ENCODE results near the gene GTF3C1. TPM values are rescaled to one million over a fixed set of nuclear protein-coding genes. Genes with fewer than 3 reads are reported as not detected.

The GTF3C1 gene
- total and polyA plus RNA-seq, 2 experiments from 2014 or later: 33.4 to 52.1 TPM

GRCh38 chr16:27522173-27522707, 27.5 kb downstream of the GTF3C1 start:
- no peak overlapping the region for H3K9ac ChIP-seq
- no peak overlapping the region for H3K4me3 ChIP-seq
- no peak overlapping the region for H3K27ac ChIP-seq
- DNase-seq: no peak
- H3K36me3 ChIP-seq (ENCODE audit: low read depth): peaks cover 47% of the 10 kb centered on the region
- H2AFZ ChIP-seq: no peak overlapping the region
- no peaks in the 10 kb centered on the region for H3K27me3 ChIP-seq (replicated peaks; ENCODE audit: insufficient read depth)
- H3K4me1 ChIP-seq (ENCODE audit: insufficient read depth): no peaks in the 10 kb centered on the region
- H3K9me2 ChIP-seq (ENCODE audit: insufficient read depth): no peaks in the 10 kb centered on the region
- H4K20me1 ChIP-seq (ENCODE audit: insufficient read depth): no peaks in the 10 kb centered on the region; the same call in 1 of the 2 replicates
- TF ChIP-seq EZH2 (IDR thresholded peaks at IDR 0.05; ENCODE audit: insufficient read depth, poor library complexity, severe bottlenecking) (no peak), EZH2phosphoT487 (IDR thresholded peaks at IDR 0.05; ENCODE audit: insufficient read depth, low read depth) (no peak)
- in situ Hi-C loops (cut with MboI): no loop called here
- H3K79me2 ChIP-seq (ENCODE audit: insufficient read depth): no peaks in the 10 kb centered on the region
- no peak overlapping the region for H3K4me2 ChIP-seq (ENCODE audit: unreplicated experiment)
- no peaks in the 10 kb centered on the region for H3K9me3 ChIP-seq (ENCODE audit: low read depth)
- WGBS, 2 experiments (ENCODE audit: low coverage in 1 of 2, low lambda C conversion rate in 2 of 2, missing lambda C conversion rate in 2 of 2): 60% methylated on average over 6 of the region's 6 CpGs
- no peaks in the 10 kb centered on the region for H3F3A ChIP-seq (ENCODE audit: insufficient read depth)

DNA sequence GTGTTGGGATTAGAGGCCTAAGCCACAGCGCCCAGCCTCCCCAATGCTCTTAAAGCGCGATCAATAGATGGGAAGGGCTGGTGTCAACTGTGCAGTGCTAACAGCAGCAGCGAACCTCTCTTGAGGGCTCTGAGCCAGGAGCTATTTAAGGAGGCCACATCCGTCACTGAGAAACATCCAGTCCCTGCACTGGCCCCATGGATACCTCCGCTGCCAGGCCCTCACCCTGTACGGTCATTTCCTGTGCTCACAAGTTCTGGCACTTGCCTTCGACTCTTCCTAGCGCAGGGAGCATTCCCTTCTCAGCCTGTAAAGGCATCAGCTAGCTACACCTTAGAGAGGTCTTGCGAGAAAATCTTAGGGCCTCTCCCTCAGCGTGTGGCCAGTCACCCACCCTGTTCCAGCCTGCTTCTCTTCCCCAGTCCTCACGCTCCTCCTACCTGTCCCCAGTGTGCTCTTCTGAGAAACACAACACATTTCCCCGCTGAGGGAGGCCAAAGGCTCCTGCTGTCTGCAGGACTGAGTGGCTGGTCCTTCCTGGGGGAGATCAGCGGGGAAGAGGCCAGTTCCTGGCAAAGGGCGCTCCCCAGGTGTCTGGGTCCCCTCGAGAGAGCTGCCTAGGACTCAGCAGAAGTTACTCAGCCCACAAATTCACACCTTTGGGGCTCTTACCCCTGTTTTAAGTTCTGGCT, 28.6 kb downstream of the GTF3C1 start:
- Histone ChIP-seq H3K4me1 (ENCODE audit: insufficient read depth) (no peaks in the 10 kb centered on the region), H3K36me3 (ENCODE audit: low read depth) (peaks cover 38% of the 10 kb centered on the region), H3K79me2 (ENCODE audit: insufficient read depth) (no peaks in the 10 kb centered on the region), H3F3A (ENCODE audit: insufficient read depth) (no peaks in the 10 kb centered on the region), H3K9me3 (ENCODE audit: low read depth) (no peaks in the 10 kb centered on the region), H3K27me3 (replicated peaks; ENCODE audit: insufficient read depth) (no peaks in the 10 kb centered on the region), H3K9ac (no peak overlapping the region), H3K4me3 (no peak overlapping the region), H3K27ac (no peak overlapping the region), H3K4me2 (ENCODE audit: unreplicated experiment) (no peak overlapping the region), H3K9me2 (ENCODE audit: insufficient read depth) (no peaks in the 10 kb centered on the region), H4K20me1 (ENCODE audit: insufficient read depth) (no peaks in the 10 kb centered on the region; the same call in 1 of the 2 replicates), H2AFZ (no peak overlapping the region)
- in situ Hi-C loops (cut with MboI): no loop called here
- no peak for DNase-seq
- 92 to 93% methylated on average over 16 of the region's 16 CpGs for WGBS, 2 experiments (ENCODE audit: low coverage in 1 of 2, low lambda C conversion rate in 2 of 2, missing lambda C conversion rate in 2 of 2)
- TF ChIP-seq EZH2 (IDR thresholded peaks at IDR 0.05; ENCODE audit: insufficient read depth, poor library complexity, severe bottlenecking): no peak
- TF ChIP-seq EZH2phosphoT487 (IDR thresholded peaks at IDR 0.05; ENCODE audit: insufficient read depth, low read depth): no peak

DNA sequence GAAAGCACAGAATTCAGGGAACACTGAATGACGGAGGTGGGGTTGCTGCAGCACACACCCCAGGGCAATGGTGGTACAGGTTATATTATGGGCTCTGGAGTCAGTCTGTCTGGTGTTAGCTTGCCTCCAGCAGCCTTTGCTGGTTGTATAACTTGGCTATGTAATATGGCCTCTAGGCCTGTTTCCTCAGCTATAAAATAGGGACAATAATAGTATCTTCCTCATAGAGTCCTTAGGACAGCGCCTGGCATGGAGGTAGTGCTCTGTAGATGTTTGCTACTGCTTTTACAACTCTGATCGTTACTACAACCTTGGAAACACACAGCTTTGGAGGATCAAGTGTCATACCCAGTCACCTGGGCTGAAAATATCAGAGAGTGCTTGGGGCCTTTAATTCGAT, 31.5 kb downstream of the GTF3C1 start:
- 97 to 99% methylated on average over 4 of the region's 4 CpGs for WGBS, 2 experiments (ENCODE audit: low coverage in 1 of 2, low lambda C conversion rate in 2 of 2, missing lambda C conversion rate in 2 of 2)
- in situ Hi-C loops (cut with MboI): no loop called here

DNA sequence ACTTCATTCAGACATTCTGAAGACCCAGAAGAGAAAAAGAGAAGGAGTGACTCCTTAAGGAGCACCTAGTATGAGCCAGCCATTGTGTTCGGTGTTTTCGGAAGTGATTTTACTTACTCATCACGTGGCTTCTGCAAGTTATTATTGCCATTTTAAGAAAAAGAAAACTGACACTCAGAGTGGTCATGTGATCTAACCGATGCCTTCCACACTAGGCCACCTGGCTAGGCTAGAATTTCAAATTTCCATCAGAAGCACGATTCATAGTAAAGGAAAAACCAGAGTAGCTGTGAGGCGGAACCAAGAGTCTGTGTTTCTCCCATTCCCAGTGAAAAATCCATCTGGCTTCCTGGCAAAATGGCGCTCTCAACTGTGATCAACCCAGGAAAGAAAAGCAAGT, 32.0 kb downstream of the GTF3C1 start:
- in situ Hi-C loops (cut with MboI): no loop called here
- Histone ChIP-seq H3K4me1 (ENCODE audit: insufficient read depth) (no peaks in the 10 kb centered on the region), H3K4me2 (ENCODE audit: unreplicated experiment) (no peak overlapping the region), H3K9ac (no peak overlapping the region), H3K4me3 (no peak overlapping the region), H3F3A (ENCODE audit: insufficient read depth) (no peaks in the 10 kb centered on the region), H2AFZ (no peak overlapping the region), H3K36me3 (ENCODE audit: low read depth) (peaks cover 17% of the 10 kb centered on the region), H3K9me2 (ENCODE audit: insufficient read depth) (no peaks in the 10 kb centered on the region), H3K79me2 (ENCODE audit: insufficient read depth) (no peaks in the 10 kb centered on the region), H3K27me3 (replicated peaks; ENCODE audit: insufficient read depth) (no peaks in the 10 kb centered on the region), H4K20me1 (ENCODE audit: insufficient read depth) (no peaks in the 10 kb centered on the region; the same call in 1 of the 2 replicates), H3K27ac (no peak overlapping the region), H3K9me3 (ENCODE audit: low read depth) (no peaks in the 10 kb centered on the region)
- WGBS, 2 experiments (ENCODE audit: low coverage in 1 of 2, low lambda C conversion rate in 2 of 2, missing lambda C conversion rate in 2 of 2): 98% methylated on average over 7 of the region's 7 CpGs
- no peak for DNase-seq
- TF ChIP-seq EZH2 (IDR thresholded peaks at IDR 0.05; ENCODE audit: insufficient read depth, poor library complexity, severe bottlenecking): no peak
- TF ChIP-seq EZH2phosphoT487 (IDR thresholded peaks at IDR 0.05; ENCODE audit: insufficient read depth, low read depth): no peak

More for the DNA sequence above, 31.5 kb downstream of the GTF3C1 start:
- Histone ChIP-seq H3K27ac (no peak overlapping the region), H3K36me3 (ENCODE audit: low read depth) (peaks cover 19% of the 10 kb centered on the region), H3K79me2 (ENCODE audit: insufficient read depth) (no peaks in the 10 kb centered on the region), H3K4me3 (no peak overlapping the region), H3K9ac (no peak overlapping the region), H3K27me3 (replicated peaks; ENCODE audit: insufficient read depth) (no peaks in the 10 kb centered on the region), H3K9me2 (ENCODE audit: insufficient read depth) (no peaks in the 10 kb centered on the region), H3K9me3 (ENCODE audit: low read depth) (no peaks in the 10 kb centered on the region), H3K4me2 (ENCODE audit: unreplicated experiment) (no peak overlapping the region), H3F3A (ENCODE audit: insufficient read depth) (no peaks in the 10 kb centered on the region), H3K4me1 (ENCODE audit: insufficient read depth) (no peaks in the 10 kb centered on the region), H2AFZ (no peak overlapping the region), H4K20me1 (ENCODE audit: insufficient read depth) (no peaks in the 10 kb centered on the region; the same call in 1 of the 2 replicates)
- TF ChIP-seq EZH2 (IDR thresholded peaks at IDR 0.05; ENCODE audit: insufficient read depth, poor library complexity, severe bottlenecking): no peak
- no peak for TF ChIP-seq EZH2phosphoT487 (IDR thresholded peaks at IDR 0.05; ENCODE audit: insufficient read depth, low read depth)
- DNase-seq: no peak
